Transverse colon (tissue), 4 donors: ENCODE data around the gene MYO7A.

Experiments used
- CTCF ChIP-seq, 5 experiments: fragments of 200-600 bp in 3 of 5; fragments of 450-650 bp in 2 of 5; sonication (generic) in 3 of 5; IDR thresholded peaks; 1 replicate in 2 of 5; 2 replicates in 3 of 5; pipeline ENCODE4 v1.5.1; 2016 to 2017; ENCODE audit warnings: antibody characterized with exemption in 5 of 5, inconsistent platforms in 3 of 5, mild to moderate bottlenecking in 2 of 5, moderate library complexity in 1 of 5
- EP300 ChIP-seq: sonication (generic); formaldehyde crosslinking; IDR thresholded peaks from one replicate; pipeline ENCODE4 v1.6.1; 2017; ENCODE audit warnings: antibody characterized with exemption, low read depth
- POLR2A ChIP-seq: fragments of 450-650 bp; IDR thresholded peaks from one replicate; pipeline ENCODE4 v1.6.1; 2016; ENCODE audit warnings: antibody characterized with exemption, mild to moderate bottlenecking, moderate library complexity
- POLR2AphosphoS5 ChIP-seq, 3 donors: sonication (generic); formaldehyde crosslinking; IDR thresholded peaks; one replicate each; pipeline ENCODE4 v1.6.1; 2016; ENCODE audit warnings: antibody characterized with exemption in 3 of 3

GRCh38 chr11:77106321-77106720 is 21.7 kb upstream of the MYO7A start:
- TF ChIP-seq POLR2A (no peak), CTCF (IDR thresholded peaks at IDR 0.05) (no peak), POLR2AphosphoS5 (IDR thresholded peaks at IDR 0.05) (no peak), EP300 (no peak)
